ENCODE results near the gene NCOR1. TPM values are rescaled to one million over a fixed set of nuclear protein-coding genes. Genes with fewer than 3 reads are reported as not detected.
A peak's percentile ranks its signal among the peaks of the same experiment; 100 is the strongest.

The NCOR1 gene
- total and polyA plus RNA-seq, 9 of the 15 experiments (the other 6 are each of a cell fraction or from before 2014, with no cell fraction given): 20.2 to 66.5 (median 50.9) TPM

- no peak for TF ChIP-seq FUS (optimal IDR thresholded peaks at IDR 0.05; ENCODE audit: low read depth, low read length)
- TF ChIP-seq SRSF9 (IDR thresholded peaks at IDR 0.05; ENCODE audit: borderline replicate concordance, low read depth, low read length): no peak
- TF ChIP-seq CLOCK (CRISPR knock-in tag; IDR thresholded peaks at IDR 0.05; ENCODE audit: borderline replicate concordance): no peak
- TF ChIP-seq CCNT2 (IDR thresholded peaks at IDR 0.05; ENCODE audit: borderline replicate concordance, extremely low read depth, insufficient read length, low read depth, low read length): peak; percentile 75
- TF ChIP-seq SMARCA4 (IDR thresholded peaks at IDR 0.05): no peak
- peak in 1 of 2 experiments; percentile 33; a peak in 1 of 4 replicates for TF ChIP-seq RCOR1 (IDR thresholded peaks at IDR 0.05; ENCODE audit: borderline replicate concordance in 1 of 2, low read depth in 2 of 2, low read length in 2 of 2)
- peak; percentile 57; the same call in 1 of the 2 replicates for TF ChIP-seq POLR2AphosphoS5 (IDR thresholded peaks at IDR 0.05; ENCODE audit: control insufficient read depth, insufficient read depth, low read depth, low read length)
- peak; percentile 35; the same call in 1 of the 2 replicates for TF ChIP-seq SMAD4 (CRISPR knock-in tag; conservative IDR thresholded peaks at IDR 0.05)
- peak; percentile 78 for TF ChIP-seq CGGBP1 (CRISPR knock-in tag; IDR thresholded peaks at IDR 0.05)
- no peak for TF ChIP-seq ZKSCAN3 (CRISPR knock-in tag; IDR thresholded peaks at IDR 0.05)
- TF ChIP-seq GABPB1 (CRISPR knock-in tag; IDR thresholded peaks at IDR 0.05): peak; percentile 19
- no peak for TF ChIP-seq TOE1 (IDR thresholded peaks at IDR 0.05; ENCODE audit: borderline replicate concordance)
- no peak for TF ChIP-seq TOE1 (CRISPR knock-in tag; IDR thresholded peaks at IDR 0.05; ENCODE audit: borderline replicate concordance, low read depth)
- no peak for TF ChIP-seq SNRNP70 (optimal IDR thresholded peaks at IDR 0.05; ENCODE audit: low read depth, low read length)
- TF ChIP-seq MNT (conservative IDR thresholded peaks at IDR 0.05): peak in 1 of 2 experiments; percentile 53; a peak in 1 of 4 replicates
- no peak for TF ChIP-seq TAF9B (IDR thresholded peaks at IDR 0.05; ENCODE audit: partially characterized antibody)
- TF ChIP-seq E4F1 (CRISPR knock-in tag; IDR thresholded peaks at IDR 0.05; ENCODE audit: borderline replicate concordance): no peak
- no peak for TF ChIP-seq ZNF589 (CRISPR knock-in tag; IDR thresholded peaks at IDR 0.05; ENCODE audit: low read depth)
Observed at GRCh38 chr17:16215273-16215964, at the start of gene NCOR1 (continued).
